Ishikawa (cell line): Measurements from ENCODE around the gene C1QL4.

Experiments used
- CEBPB ChIP-seq: IDR thresholded peaks from 2 replicates; pipeline ENCODE4 v1.6.1; 2012
- CREB1 ChIP-seq: IDR thresholded peaks from 2 replicates; pipeline ENCODE4 v1.6.1; 2012; ENCODE audit warnings: low read depth
- EGR1 ChIP-seq: IDR thresholded peaks from 2 replicates; pipeline ENCODE4 v1.6.1; 2012
- EP300 ChIP-seq: IDR thresholded peaks from 2 replicates; pipeline ENCODE4 v1.6.1; 2012; ENCODE audit warnings: borderline replicate concordance
- FOXM1 ChIP-seq: IDR thresholded peaks from 2 replicates; pipeline ENCODE4 v1.6.1; 2012; ENCODE audit warnings: low read depth, borderline replicate concordance
- NFIC ChIP-seq: IDR thresholded peaks from 2 replicates; pipeline ENCODE4 v1.6.1; 2012
- RAD21 ChIP-seq: IDR thresholded peaks from 2 replicates; pipeline ENCODE4 v1.6.1; 2012; ENCODE audit warnings: low read depth
- TAF1 ChIP-seq: IDR thresholded peaks from 2 replicates; pipeline ENCODE4 v1.6.1; 2012; ENCODE audit warnings: low read depth, mild to moderate bottlenecking
- TCF12 ChIP-seq: IDR thresholded peaks from 2 replicates; pipeline ENCODE4 v1.6.1; 2012; ENCODE audit warnings: low read depth
- TEAD4 ChIP-seq: IDR thresholded peaks from 2 replicates; pipeline ENCODE4 v1.6.1; 2012
- YY1 ChIP-seq: IDR thresholded peaks from 2 replicates; pipeline ENCODE4 v1.6.1; 2012; ENCODE audit warnings: low read depth
- ZBTB7A ChIP-seq: IDR thresholded peaks from 2 replicates; pipeline ENCODE4 v1.6.1; 2012; ENCODE audit warnings: low read depth
- TF ChIP-seq, protein P1 (sequence below): IDR thresholded peaks from 2 replicates; pipeline ENCODE4 v1.6.1; 2012; ENCODE audit warnings: low read depth, mild to moderate bottlenecking
- TF ChIP-seq, protein P2 (sequence below): IDR thresholded peaks from 2 replicates; pipeline ENCODE4 v1.6.1; 2012
- TF ChIP-seq, protein P3 (sequence below): IDR thresholded peaks from 2 replicates; pipeline ENCODE4 v1.6.1; 2012

Gene C1QL4

DNA sequence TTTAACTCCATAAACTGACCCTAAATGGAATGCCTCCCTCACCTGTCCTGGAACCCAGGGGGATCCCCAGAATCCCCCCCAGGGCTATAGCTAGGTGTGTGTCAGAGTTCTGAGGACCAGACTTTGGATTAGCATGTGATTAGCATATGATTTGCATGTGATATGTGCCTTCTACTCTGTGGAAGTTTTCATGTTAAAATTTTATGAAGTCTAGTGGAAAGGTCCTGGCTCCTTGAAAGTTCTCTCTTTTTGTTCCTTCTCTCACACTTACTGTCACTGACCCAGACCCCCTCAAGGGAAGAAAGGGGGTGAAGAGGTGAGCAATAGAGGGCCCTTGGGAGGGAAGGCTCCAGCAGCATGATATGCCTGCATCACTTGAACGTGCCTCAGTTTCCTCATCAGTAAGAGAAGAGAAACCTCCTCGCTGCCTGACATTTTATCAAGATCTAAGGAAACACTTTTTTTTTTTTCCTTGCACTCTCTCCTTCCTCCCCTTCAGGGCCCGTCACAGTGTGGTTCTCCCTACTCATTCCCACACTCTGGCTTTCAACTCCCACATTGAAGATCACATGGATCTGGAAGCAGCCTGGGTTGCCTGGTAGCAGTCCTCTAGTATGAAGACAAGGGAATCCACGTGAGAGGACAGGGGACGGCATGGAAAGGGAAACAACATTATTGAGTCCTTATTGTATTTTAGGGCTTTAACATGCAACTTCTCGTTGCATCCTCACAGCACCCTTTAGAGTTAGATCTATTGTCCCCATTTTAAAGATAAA lies 3.3 kb upstream of the C1QL4 start:
- TF ChIP-seq CEBPB (no peak), TAF1 (no peak), TEAD4 (no peak), ZBTB7A (0 out of 2 replicates have a peak, but pooled peaks have one; percentile 9)

DNA sequence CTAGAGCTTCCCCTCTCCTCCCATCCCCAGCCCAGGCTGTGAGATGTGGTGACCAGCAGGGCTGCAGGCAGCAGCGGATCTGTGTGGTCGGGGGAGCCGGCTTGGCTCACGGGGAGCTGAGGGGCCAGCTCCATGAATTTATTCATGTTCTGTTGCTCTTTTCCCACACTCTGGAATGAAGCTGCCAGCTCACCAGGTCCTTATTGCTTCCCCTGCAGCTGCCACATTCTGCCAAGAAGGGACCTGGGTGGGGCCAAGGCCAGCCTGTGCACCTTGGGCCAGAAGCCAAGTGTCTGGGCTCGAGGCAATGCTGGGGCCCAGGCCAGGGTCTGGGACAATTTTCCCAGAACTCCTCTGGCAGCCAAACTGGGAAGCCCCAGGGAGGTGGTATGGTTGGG lies 2.5 kb upstream of the C1QL4 start:
- TF ChIP-seq ZBTB7A (0 out of 2 replicates have a peak, but pooled peaks have one; percentile 34), NFIC (peak; percentile 76), YY1 (no peak), TAF1 (no peak), TEAD4 (no peak)

DNA sequence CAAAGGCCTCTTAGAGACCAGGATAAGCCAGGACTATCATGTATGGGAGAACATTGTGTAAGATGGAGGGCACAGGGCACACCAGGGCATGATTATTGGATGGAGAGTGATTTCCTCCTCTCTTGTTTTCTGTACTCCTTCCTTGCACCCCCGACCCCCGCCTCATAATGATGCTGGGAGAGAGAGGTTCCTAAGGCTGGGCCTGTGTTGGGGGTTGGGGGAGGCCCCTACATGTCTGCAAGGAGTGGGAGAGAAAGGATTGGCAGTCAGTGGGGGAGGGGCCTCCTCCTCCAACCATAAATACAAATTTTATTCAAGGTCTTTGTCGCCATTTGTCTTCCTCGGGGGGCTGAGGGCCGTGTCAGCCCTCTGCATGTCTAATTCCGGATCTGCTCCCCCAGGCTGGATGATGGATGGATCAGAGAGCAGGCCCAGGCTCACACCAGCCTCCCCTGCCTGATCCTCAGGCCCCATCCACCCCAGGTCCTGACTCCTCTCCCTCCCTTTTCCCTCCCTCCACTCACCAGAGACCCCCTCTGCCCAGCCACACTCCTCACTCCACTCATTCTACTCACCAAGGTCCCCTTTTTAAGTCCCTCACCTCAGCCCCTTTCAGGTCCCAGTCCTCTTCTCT lies 2.0 kb upstream of the C1QL4 start:
- no peak for TF ChIP-seq EGR1
- TF ChIP-seq RAD21: no peak
- TF ChIP-seq, protein P1, sequence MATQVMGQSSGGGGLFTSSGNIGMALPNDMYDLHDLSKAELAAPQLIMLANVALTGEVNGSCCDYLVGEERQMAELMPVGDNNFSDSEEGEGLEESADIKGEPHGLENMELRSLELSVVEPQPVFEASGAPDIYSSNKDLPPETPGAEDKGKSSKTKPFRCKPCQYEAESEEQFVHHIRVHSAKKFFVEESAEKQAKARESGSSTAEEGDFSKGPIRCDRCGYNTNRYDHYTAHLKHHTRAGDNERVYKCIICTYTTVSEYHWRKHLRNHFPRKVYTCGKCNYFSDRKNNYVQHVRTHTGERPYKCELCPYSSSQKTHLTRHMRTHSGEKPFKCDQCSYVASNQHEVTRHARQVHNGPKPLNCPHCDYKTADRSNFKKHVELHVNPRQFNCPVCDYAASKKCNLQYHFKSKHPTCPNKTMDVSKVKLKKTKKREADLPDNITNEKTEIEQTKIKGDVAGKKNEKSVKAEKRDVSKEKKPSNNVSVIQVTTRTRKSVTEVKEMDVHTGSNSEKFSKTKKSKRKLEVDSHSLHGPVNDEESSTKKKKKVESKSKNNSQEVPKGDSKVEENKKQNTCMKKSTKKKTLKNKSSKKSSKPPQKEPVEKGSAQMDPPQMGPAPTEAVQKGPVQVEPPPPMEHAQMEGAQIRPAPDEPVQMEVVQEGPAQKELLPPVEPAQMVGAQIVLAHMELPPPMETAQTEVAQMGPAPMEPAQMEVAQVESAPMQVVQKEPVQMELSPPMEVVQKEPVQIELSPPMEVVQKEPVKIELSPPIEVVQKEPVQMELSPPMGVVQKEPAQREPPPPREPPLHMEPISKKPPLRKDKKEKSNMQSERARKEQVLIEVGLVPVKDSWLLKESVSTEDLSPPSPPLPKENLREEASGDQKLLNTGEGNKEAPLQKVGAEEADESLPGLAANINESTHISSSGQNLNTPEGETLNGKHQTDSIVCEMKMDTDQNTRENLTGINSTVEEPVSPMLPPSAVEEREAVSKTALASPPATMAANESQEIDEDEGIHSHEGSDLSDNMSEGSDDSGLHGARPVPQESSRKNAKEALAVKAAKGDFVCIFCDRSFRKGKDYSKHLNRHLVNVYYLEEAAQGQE: no peak
- no peak for TF ChIP-seq TEAD4
- no peak for TF ChIP-seq YY1
- TF ChIP-seq, protein P2, sequence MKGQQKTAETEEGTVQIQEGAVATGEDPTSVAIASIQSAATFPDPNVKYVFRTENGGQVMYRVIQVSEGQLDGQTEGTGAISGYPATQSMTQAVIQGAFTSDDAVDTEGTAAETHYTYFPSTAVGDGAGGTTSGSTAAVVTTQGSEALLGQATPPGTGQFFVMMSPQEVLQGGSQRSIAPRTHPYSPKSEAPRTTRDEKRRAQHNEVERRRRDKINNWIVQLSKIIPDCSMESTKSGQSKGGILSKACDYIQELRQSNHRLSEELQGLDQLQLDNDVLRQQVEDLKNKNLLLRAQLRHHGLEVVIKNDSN: no peak

DNA sequence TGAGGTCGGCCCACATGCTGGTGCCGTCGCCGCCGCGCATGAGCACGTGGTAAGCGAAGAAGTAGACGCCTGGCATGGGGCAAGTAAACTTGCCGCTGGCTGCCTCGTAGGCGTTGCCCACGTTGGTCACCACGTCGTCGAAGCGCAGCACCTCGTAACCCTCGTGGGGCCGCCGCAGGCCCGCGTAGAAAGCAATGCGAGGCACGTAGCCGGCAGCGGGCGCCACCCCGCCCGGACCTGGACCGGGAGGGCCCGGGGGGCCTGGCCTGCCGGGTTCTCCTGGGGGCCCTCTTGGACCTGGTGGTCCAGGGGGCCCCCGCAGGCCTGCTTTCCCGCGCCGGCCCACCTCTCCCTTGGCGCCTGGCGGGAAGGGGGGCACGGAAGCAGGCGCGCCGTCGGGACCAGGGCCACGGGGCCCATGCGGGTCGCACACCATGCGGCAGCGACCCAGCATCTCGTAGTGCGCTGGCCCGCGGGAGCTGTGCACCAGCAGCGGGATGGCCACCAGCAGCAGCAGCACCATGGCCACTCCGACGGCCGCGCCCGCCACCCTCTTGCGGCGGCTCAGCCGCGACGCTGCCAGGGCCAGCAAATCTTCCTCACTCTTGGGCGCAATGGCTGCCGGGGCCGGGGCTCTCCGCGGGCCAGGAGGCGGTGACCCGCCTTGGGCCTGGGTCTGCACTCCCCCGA lies 888 bp downstream of the C1QL4 start:
- TF ChIP-seq ZBTB7A: no peak
- no peak for TF ChIP-seq FOXM1
- TF ChIP-seq TEAD4: no peak
- no peak for TF ChIP-seq TAF1
- TF ChIP-seq TCF12: no peak

DNA sequence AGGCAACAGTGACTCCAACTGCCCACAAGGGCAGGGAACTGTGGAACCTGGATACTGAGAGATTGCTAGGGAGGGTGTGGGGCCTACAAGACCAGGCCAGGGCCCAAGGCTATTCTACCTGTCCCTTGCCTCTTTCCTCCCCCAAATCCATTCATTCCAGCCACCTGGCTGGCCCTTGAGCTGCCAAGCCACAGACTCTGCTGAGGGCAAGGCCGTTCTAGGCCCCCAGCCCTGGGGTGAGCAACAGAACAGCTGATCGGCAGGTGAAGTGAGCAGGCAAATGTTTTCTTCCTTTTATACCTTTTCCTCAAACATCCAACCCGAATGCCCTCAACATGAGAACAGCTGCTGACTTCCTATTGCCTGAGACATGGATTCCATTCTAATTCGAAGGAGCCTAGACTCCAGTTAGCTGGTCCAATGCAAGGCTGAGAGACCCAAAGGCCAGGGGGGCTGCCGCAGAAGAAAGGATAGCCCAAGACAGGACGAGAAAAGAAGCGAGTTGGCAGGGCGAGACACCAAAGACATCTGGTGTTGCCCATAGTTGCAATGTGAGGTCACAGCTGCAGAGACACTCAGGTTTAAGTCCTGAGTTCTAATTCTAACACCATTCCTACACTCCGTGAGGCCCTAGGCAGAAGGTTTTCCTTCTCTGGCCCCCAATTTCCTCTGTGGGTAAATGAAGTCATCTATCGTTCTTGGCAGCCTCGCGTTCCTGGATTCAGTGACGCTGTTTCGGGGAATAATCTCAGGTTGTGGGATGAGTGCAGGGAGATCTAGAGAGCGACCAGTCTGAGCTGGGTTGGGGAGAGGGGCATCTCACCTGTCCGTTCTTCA lies 1.7 kb downstream of the C1QL4 start:
- no peak for TF ChIP-seq TEAD4
- TF ChIP-seq FOXM1: no peak
- no peak for TF ChIP-seq EGR1
- TF ChIP-seq, protein P1: no peak
- no peak for TF ChIP-seq EP300
- TF ChIP-seq CREB1: no peak
- TF ChIP-seq ZBTB7A: no peak
- TF ChIP-seq TAF1: no peak
- TF ChIP-seq, protein P3, sequence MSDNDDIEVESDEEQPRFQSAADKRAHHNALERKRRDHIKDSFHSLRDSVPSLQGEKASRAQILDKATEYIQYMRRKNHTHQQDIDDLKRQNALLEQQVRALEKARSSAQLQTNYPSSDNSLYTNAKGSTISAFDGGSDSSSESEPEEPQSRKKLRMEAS: no peak
- TF ChIP-seq NFIC: no peak
- no peak for TF ChIP-seq CEBPB
- TF ChIP-seq RAD21: no peak
- TF ChIP-seq, protein P2: no peak
- no peak for TF ChIP-seq TCF12
- TF ChIP-seq YY1: no peak

DNA sequence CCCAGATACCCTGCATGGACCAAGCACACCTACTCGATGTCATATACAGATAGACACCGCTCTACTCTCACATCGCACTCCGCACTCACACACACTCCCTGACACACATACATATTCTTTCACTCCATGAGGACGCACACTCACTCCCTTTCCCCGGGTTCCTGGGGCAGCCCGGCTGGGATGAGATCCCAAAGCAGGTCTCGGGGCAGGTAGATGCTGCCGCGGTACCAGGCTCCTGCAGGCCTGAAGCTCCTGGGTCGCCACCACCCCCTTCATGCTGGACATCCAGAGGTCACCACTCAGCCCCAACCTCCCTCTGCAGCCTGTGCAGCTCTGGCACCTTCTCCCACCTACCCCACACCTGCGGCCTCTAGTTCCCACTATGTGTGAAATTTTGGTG lies 2.3 kb downstream of the C1QL4 start:
- TF ChIP-seq, protein P1: no peak
- no peak for TF ChIP-seq FOXM1
- TF ChIP-seq CEBPB: no peak
- TF ChIP-seq NFIC: no peak
- TF ChIP-seq CREB1: no peak
- no peak for TF ChIP-seq EP300
- TF ChIP-seq, protein P2: no peak
- TF ChIP-seq, protein P3: no peak
